ENCODE measurements around the gene KPNA3.

Gene KPNA3

DNA sequence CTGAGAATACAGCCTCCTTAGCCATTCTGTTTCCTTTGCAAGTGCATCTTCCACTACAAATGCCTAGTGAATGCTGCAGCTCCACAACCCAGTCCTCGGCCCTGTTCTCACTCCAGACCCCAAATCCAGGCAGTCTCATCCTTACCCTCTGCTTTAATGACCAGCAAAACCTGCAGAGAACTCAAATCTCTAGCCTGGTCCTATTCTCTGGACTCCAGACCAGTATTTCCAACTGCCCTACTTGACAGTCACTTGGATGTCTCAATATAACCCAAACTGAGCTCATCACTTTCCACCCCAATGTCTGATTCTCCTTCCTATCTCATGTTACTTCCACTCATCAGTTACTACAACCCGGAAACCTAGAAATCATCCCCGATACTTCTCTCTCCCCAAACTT, 98.6 kb downstream of the KPNA3 start:
- no peak for ATAC-seq

GRCh38 chr13:49693191-49693733, 99.2 kb downstream of the KPNA3 start:
- no peak for ATAC-seq
- TF ChIP-seq TOX (CRISPR knock-in tag; IDR thresholded peaks at IDR 0.05; ENCODE audit: borderline replicate concordance) (no peak), ZC3H10 (CRISPR knock-in tag; IDR thresholded peaks at IDR 0.05) (no peak), CREB5 (CRISPR knock-in tag; IDR thresholded peaks at IDR 0.05; ENCODE audit: low read depth) (no peak), CSRNP3 (CRISPR knock-in tag; IDR thresholded peaks at IDR 0.05) (no peak), TCF4 (CRISPR knock-in tag; IDR thresholded peaks at IDR 0.05; ENCODE audit: borderline replicate concordance) (no peak), ISL1 (CRISPR knock-in tag; IDR thresholded peaks at IDR 0.05) (no peak), RARB (CRISPR knock-in tag; IDR thresholded peaks at IDR 0.05) (no peak), PATZ1 (CRISPR knock-in tag; IDR thresholded peaks at IDR 0.05; ENCODE audit: borderline replicate concordance) (no peak), ARNTL (CRISPR knock-in tag; IDR thresholded peaks at IDR 0.05; ENCODE audit: borderline replicate concordance, low read depth) (no peak), ZNF70 (CRISPR knock-in tag; IDR thresholded peaks at IDR 0.05) (no peak), OSR1 (CRISPR knock-in tag; IDR thresholded peaks at IDR 0.05) (no peak), POU6F1 (CRISPR knock-in tag; IDR thresholded peaks at IDR 0.05; ENCODE audit: borderline replicate concordance, low read depth) (no peak), CSDC2 (CRISPR knock-in tag; IDR thresholded peaks at IDR 0.05) (no peak), SNAI2 (CRISPR knock-in tag; IDR thresholded peaks at IDR 0.05) (no peak), ZFP30 (CRISPR knock-in tag; IDR thresholded peaks at IDR 0.05) (no peak), ESRRG (CRISPR knock-in tag; IDR thresholded peaks at IDR 0.05) (no peak), TSHZ2 (CRISPR knock-in tag; IDR thresholded peaks at IDR 0.05) (no peak)

More for the DNA sequence above, 98.6 kb downstream of the KPNA3 start:
- no peak for TF ChIP-seq TCF4 (CRISPR knock-in tag; IDR thresholded peaks at IDR 0.05; ENCODE audit: borderline replicate concordance)
- TF ChIP-seq RARB (CRISPR knock-in tag; IDR thresholded peaks at IDR 0.05): no peak
- TF ChIP-seq OSR1 (CRISPR knock-in tag; IDR thresholded peaks at IDR 0.05): no peak
- no peak for TF ChIP-seq ZC3H10 (CRISPR knock-in tag; IDR thresholded peaks at IDR 0.05)
- TF ChIP-seq CSRNP3 (CRISPR knock-in tag; IDR thresholded peaks at IDR 0.05): no peak

Data from SK-N-SH treated with all-trans-retinoic acid at 6 μM for 48 hours (cell line).